ENCODE results near the gene SEC11A. TPM values are rescaled to one million over a fixed set of nuclear protein-coding genes. Genes with fewer than 3 reads are reported as not detected.

The SEC11A gene
- polyA plus RNA-seq, 3 donors = 111 to 166 (median 154) TPM

DNA sequence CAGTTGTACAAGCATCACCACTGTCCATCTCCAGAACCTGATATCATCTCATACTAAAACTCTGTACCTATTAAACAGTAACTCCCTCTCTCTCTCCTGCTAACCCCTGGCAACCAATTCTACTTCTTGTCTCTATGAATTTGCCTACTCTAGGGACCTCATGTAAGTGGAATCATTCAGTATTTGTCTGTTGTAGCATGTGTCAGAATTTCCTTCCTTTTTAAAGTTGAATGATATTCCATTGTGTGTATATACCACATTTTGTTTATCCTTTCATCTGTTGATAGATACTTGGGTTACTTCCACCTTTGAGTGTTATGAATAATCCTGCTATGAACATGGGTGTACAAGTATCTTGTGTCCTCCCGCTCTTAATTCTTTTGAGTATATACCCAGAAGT, 49.0 kb upstream of the SEC11A start:
- H4K20me1 ChIP-seq (ENCODE audit: insufficient read depth, low read length) = peaks cover 100% of the 10 kb centered on the region
- H3K27ac ChIP-seq (ENCODE audit: low read depth in 1 of 2, low read length in 2 of 2) = peak overlapping the region in 1 of 2 donors; percentile 34
- H3K36me3 ChIP-seq (replicated peaks in 1 of 2; ENCODE audit: control insufficient read depth in 1 of 2, insufficient read depth in 2 of 2, low read length in 2 of 2) = peaks cover 37 to 55% of the 10 kb centered on the region in 2 donors
- H3K9me3 Mint-ChIP-seq = no peaks in the 10 kb centered on the region
- intact Hi-C loops (cut with micrococcal nuclease) = no loop called here
- no peaks in the 10 kb centered on the region for H3K27me3 ChIP-seq (ENCODE audit: control insufficient read depth in 2 of 2, insufficient read depth in 2 of 2, low read length in 2 of 2)
- no peak overlapping the region for H3K4me3 ChIP-seq (replicated peaks in 1 of 3; ENCODE audit: low read depth in 2 of 3, low read length in 3 of 3)
- H3K27ac Mint-ChIP-seq = peak overlapping the region in 3 of 7 donors; percentile 23 to 38 (median 35)
- no peak overlapping the region for H3K4me2 ChIP-seq (replicated peaks; ENCODE audit: extremely low read depth, low read length, poor library complexity, severe bottlenecking)
- peaks cover 100% of the 10 kb centered on the region for H3K79me2 ChIP-seq (ENCODE audit: insufficient read depth, low read length)
- H3K27me3 Mint-ChIP-seq (ENCODE audit: low read depth in 3 of 3) = peaks cover 0 to 2% (median 0%) of the 10 kb centered on the region in 3 donors
- no peak overlapping the region for H2AFZ ChIP-seq (ENCODE audit: insufficient read depth, low read depth, low read length, poor library complexity, severe bottlenecking)
- H3K4me1 Mint-ChIP-seq = peaks cover 40% of the 10 kb centered on the region
- no CpG with 5 or more reads among the region's 1 CpG for WGBS (ENCODE audit: insufficient coverage)
- peaks cover 14 to 17% of the 10 kb centered on the region in 2 donors for H3K4me1 ChIP-seq (ENCODE audit: control insufficient read depth in 1 of 2, insufficient read depth in 2 of 2, low read length in 2 of 2)
- no peak overlapping the region for H3K4me3 Mint-ChIP-seq
- H3K9ac ChIP-seq (ENCODE audit: insufficient read depth, low read length, poor library complexity, severe bottlenecking) = no peak overlapping the region
- TF ChIP-seq, protein P1, sequence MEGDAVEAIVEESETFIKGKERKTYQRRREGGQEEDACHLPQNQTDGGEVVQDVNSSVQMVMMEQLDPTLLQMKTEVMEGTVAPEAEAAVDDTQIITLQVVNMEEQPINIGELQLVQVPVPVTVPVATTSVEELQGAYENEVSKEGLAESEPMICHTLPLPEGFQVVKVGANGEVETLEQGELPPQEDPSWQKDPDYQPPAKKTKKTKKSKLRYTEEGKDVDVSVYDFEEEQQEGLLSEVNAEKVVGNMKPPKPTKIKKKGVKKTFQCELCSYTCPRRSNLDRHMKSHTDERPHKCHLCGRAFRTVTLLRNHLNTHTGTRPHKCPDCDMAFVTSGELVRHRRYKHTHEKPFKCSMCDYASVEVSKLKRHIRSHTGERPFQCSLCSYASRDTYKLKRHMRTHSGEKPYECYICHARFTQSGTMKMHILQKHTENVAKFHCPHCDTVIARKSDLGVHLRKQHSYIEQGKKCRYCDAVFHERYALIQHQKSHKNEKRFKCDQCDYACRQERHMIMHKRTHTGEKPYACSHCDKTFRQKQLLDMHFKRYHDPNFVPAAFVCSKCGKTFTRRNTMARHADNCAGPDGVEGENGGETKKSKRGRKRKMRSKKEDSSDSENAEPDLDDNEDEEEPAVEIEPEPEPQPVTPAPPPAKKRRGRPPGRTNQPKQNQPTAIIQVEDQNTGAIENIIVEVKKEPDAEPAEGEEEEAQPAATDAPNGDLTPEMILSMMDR (IDR thresholded peaks at IDR 0.05) = no peak
- H3K9me3 ChIP-seq (replicated peaks in 1 of 2; ENCODE audit: control insufficient read depth in 1 of 2, insufficient read depth in 1 of 2, low read length in 2 of 2) = no peaks in the 10 kb centered on the region
- no peak for DNase-seq
- peaks cover 35 to 59% of the 10 kb centered on the region in 2 donors for H3K36me3 Mint-ChIP-seq

DNA sequence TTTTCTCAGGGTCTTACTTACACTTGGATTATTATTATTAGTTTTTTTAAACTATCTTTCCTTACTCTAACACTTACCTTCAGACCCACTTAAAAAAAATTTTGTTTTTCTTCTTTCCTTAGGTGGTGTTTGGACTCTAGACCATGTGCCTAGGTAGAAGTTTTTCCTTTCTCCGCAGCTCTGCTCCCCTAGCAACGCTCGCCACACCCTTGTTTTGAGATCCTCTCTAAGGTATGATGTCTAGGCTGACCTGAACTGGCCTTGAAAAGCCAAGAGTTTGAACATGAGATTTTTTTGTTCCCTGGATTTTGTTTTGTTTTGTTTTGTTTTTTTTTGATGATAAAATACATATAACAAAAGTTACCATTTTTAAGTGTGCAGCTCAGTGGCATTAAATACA, 48.6 kb upstream of the SEC11A start:
- TF ChIP-seq, protein P1 (IDR thresholded peaks at IDR 0.05) = no peak
- Mint-ChIP-seq H3K4me1 (peaks cover 37% of the 10 kb centered on the region), H3K4me3 (no peak overlapping the region), H3K36me3 (peaks cover 33 to 56% of the 10 kb centered on the region in 2 donors), H3K27me3 (ENCODE audit: low read depth in 3 of 3) (peaks cover 0 to 2% (median 0%) of the 10 kb centered on the region in 3 donors), H3K9me3 (no peaks in the 10 kb centered on the region), H3K27ac (peak overlapping the region in 3 of 7 donors; percentile 35 to 49 (median 38))
- WGBS (ENCODE audit: insufficient coverage) = no CpG with 5 or more reads among the region's 3 CpGs
- Histone ChIP-seq H3K79me2 (ENCODE audit: insufficient read depth, low read length) (peaks cover 100% of the 10 kb centered on the region), H3K4me2 (replicated peaks; ENCODE audit: extremely low read depth, low read length, poor library complexity, severe bottlenecking) (no peak overlapping the region), H3K27me3 (ENCODE audit: control insufficient read depth in 2 of 2, insufficient read depth in 2 of 2, low read length in 2 of 2) (no peaks in the 10 kb centered on the region), H3K27ac (ENCODE audit: low read depth in 1 of 2, low read length in 2 of 2) (peak overlapping the region in 1 of 2 donors; percentile 34), H3K4me3 (replicated peaks in 1 of 3; ENCODE audit: low read depth in 2 of 3, low read length in 3 of 3) (no peak overlapping the region), H2AFZ (ENCODE audit: insufficient read depth, low read depth, low read length, poor library complexity, severe bottlenecking) (no peak overlapping the region), H4K20me1 (ENCODE audit: insufficient read depth, low read length) (peaks cover 100% of the 10 kb centered on the region), H3K36me3 (replicated peaks in 1 of 2; ENCODE audit: control insufficient read depth in 1 of 2, insufficient read depth in 2 of 2, low read length in 2 of 2) (peaks cover 34 to 51% of the 10 kb centered on the region in 2 donors), H3K9ac (ENCODE audit: insufficient read depth, low read length, poor library complexity, severe bottlenecking) (no peak overlapping the region), H3K9me3 (replicated peaks in 1 of 2; ENCODE audit: control insufficient read depth in 1 of 2, insufficient read depth in 1 of 2, low read length in 2 of 2) (no peaks in the 10 kb centered on the region), H3K4me1 (ENCODE audit: control insufficient read depth in 1 of 2, insufficient read depth in 2 of 2, low read length in 2 of 2) (peaks cover 14 to 21% of the 10 kb centered on the region in 2 donors)
- DNase-seq = no peak
- intact Hi-C loops (cut with micrococcal nuclease) = no loop called here

All from CD14-positive monocyte (primary cell).